Endodermal cell (in vitro differentiated cells): Measurements from ENCODE around the gene BLVRB. TPM values are rescaled to one million over a fixed set of nuclear protein-coding genes. Genes with fewer than 3 reads are reported as not detected.
"Not testable (repeated sequence)": the region's sequence is repeated elsewhere in the genome, so short reads cannot be mapped to it uniquely, and the experiment has no call there.

Experiments used
- DNase-seq: peaks from one replicate; pipeline ENCODE4 v3.0.0-alpha.2; 2017
- H3K27ac ChIP-seq: 2 replicates; pipeline ENCODE4 v1.5.1; 2013; ENCODE audit warnings: mild to moderate bottlenecking, low read depth, low read length, moderate library complexity
- H3K27me3 ChIP-seq: 2 replicates; pipeline ENCODE4 v1.6.1; 2013; ENCODE audit warnings: mild to moderate bottlenecking, low read length, moderate library complexity; ENCODE audit not compliant: insufficient read depth, control insufficient read depth, poor library complexity, severe bottlenecking
- H3K36me3 ChIP-seq: 2 replicates; pipeline ENCODE4 v1.7.0; 2013; ENCODE audit warnings: mild to moderate bottlenecking, low read length, moderate library complexity; ENCODE audit not compliant: control insufficient read depth, insufficient read depth
- H3K4me1 ChIP-seq: one replicate; pipeline ENCODE4 v1.7.0; 2013; ENCODE audit warnings: low read length; ENCODE audit not compliant: control insufficient read depth, insufficient read depth
- H3K4me3 ChIP-seq: 2 replicates; pipeline ENCODE4 v1.5.1; 2013; ENCODE audit warnings: mild to moderate bottlenecking, low read length, moderate library complexity
- H3K9ac ChIP-seq: 2 replicates; pipeline ENCODE4 v1.6.1; 2013; ENCODE audit warnings: mild to moderate bottlenecking, low read length, moderate library complexity; ENCODE audit not compliant: poor library complexity, severe bottlenecking; ENCODE audit errors: extremely low read depth
- H3K9me3 ChIP-seq: 2 replicates; pipeline ENCODE4 v1.6.1; 2013; ENCODE audit warnings: mild to moderate bottlenecking, low read length, moderate library complexity; ENCODE audit not compliant: control insufficient read depth
- H3K27ac Mint-ChIP-seq: 2 replicates; pipeline ENCODE4 v1.8.0; 2020; ENCODE audit warnings: mixed read lengths
- H3K27me3 Mint-ChIP-seq: 2 replicates; pipeline ENCODE4 v1.8.0; 2021; ENCODE audit warnings: mild to moderate bottlenecking, mixed read lengths; ENCODE audit not compliant: insufficient read depth
- H3K36me3 Mint-ChIP-seq: 2 replicates; pipeline ENCODE4 v1.8.0; 2020; ENCODE audit warnings: low read depth, mixed read lengths
- H3K4me1 Mint-ChIP-seq: 2 replicates; pipeline ENCODE4 v1.8.0; 2020; ENCODE audit warnings: mixed read lengths
- H3K4me3 Mint-ChIP-seq: 2 replicates; pipeline ENCODE4 v1.8.0; 2020; ENCODE audit warnings: mild to moderate bottlenecking, moderate library complexity, mixed read lengths
- H3K9me3 Mint-ChIP-seq: 2 replicates; pipeline ENCODE4 v1.8.0; 2020; ENCODE audit warnings: mild to moderate bottlenecking, mixed read lengths
- CTCF ChIP-seq: fragments of 200-600 bp; sonication (generic); conservative IDR thresholded peaks from 2 replicates; pipeline ENCODE4 v1.5.0; 2021; ENCODE audit warnings: antibody characterized with exemption, mild to moderate bottlenecking
- WGBS, 2 experiments: methylation state at CpG; one replicate each; pipeline versions ENCODE4 v1.1.5 to v1.1.7; 2013; ENCODE audit warnings: missing lambda C conversion rate in 2 of 2, mixed read lengths in 1 of 2; ENCODE audit not compliant: insufficient coverage in 1 of 2, insufficient read length in 1 of 2; 5-methylcytosine and 5-hydroxymethylcytosine counted together
- total RNA-seq, 2 donors: library from RNA; stranded (reverse); fragmentation: NEBNext Ultra II Directional in 1 of 2; extraction: Animal tissue kit (Norgen Biotek cat#: 25700) in 1 of 2; gene quantifications; 2 replicates in 1 of 2; 3 replicates in 1 of 2; pipeline ENCODE4 v1.2.1, GENCODE V29; 2021

The BLVRB gene
- total RNA-seq, 2 donors from 2014 or later: 24.7 to 41.0 TPM

GRCh38 chr19:40438284-40438683 lies 27.3 kb downstream of the BLVRB start:
- no peak for TF ChIP-seq CTCF
- H3K27ac Mint-ChIP-seq: no peak overlapping the region
- DNase-seq: no peak

GRCh38 chr19:40433391-40434216 lies 31.9 kb downstream of the BLVRB start:
- Mint-ChIP-seq H3K9me3 (no peaks in the 10 kb centered on the region), H3K27ac (peak overlapping the region; percentile 93), H3K4me3 (peak overlapping the region; percentile 62), H3K27me3 (no peaks in the 10 kb centered on the region), H3K36me3 (no peaks in the 10 kb centered on the region), H3K4me1 (peaks cover 11% of the 10 kb centered on the region)
- Histone ChIP-seq H3K4me3 (peak overlapping the region; percentile 84), H3K9me3 (no peaks in the 10 kb centered on the region), H3K27ac (peak overlapping the region; percentile 83), H3K4me1 (no peaks in the 10 kb centered on the region), H3K27me3 (no peaks in the 10 kb centered on the region), H3K9ac (peak overlapping the region; percentile 78), H3K36me3 (no peaks in the 10 kb centered on the region)
- WGBS, 2 experiments: 6 to 12% methylated on average over 21 to 50 of the region's 50 CpGs
- DNase-seq: peak; percentile 93
- TF ChIP-seq CTCF: no peak

More at GRCh38 chr19:40438284-40438683, 27.3 kb downstream of the BLVRB start:
- no peaks in the 10 kb centered on the region for H3K4me1 ChIP-seq
- peaks cover 29% of the 10 kb centered on the region for H3K36me3 ChIP-seq
- Mint-ChIP-seq H3K9me3 (no peaks in the 10 kb centered on the region), H3K4me3 (no peak overlapping the region), H3K36me3 (peaks cover 31% of the 10 kb centered on the region), H3K27me3 (no peaks in the 10 kb centered on the region), H3K4me1 (peaks cover 15% of the 10 kb centered on the region)
- H3K27me3 ChIP-seq: no peaks in the 10 kb centered on the region
- H3K9me3 ChIP-seq: no peaks in the 10 kb centered on the region
- no peak overlapping the region for H3K4me3 ChIP-seq
- H3K9ac ChIP-seq: no peak overlapping the region
- 93 to 98% methylated on average over 3 of the region's 3 CpGs for WGBS, 2 experiments
- H3K27ac ChIP-seq: no peak overlapping the region

- not testable (repeated sequence) for H3K4me1 ChIP-seq, H3K27ac ChIP-seq, H3K9me3 Mint-ChIP-seq, H3K36me3 ChIP-seq, DNase-seq, H3K27me3 Mint-ChIP-seq, H3K9me3 ChIP-seq, H3K27me3 ChIP-seq, H3K36me3 Mint-ChIP-seq
- WGBS, 2 experiments: 81 to 88% methylated on average over 6 to 7 of the region's 7 CpGs
- H3K4me1 Mint-ChIP-seq: peaks cover 11% of the 10 kb centered on the region
- peak overlapping the region; percentile 93 for H3K27ac Mint-ChIP-seq
- H3K4me3 ChIP-seq: peak overlapping the region; percentile 84
- peak overlapping the region; percentile 78 for H3K9ac ChIP-seq
- peak overlapping the region; percentile 62 for H3K4me3 Mint-ChIP-seq
Observed at GRCh38 chr19:40432760-40433159, 32.8 kb downstream of the BLVRB start.
